Activated T-helper 1 cell treated with anti-CD3 and anti-CD28 coated beads, Interleukin-12 subunit alpha, Interleukin-12 subunit beta, Interleukin-2, Interleukin-4 antibody, amounts not matched to agents 30 ng/mL and 10 ng/mL and 1 ng/mL, durations not matched to agents 14 hours and 24 hours and 36 hours (primary cell): Measurements from ENCODE around the gene TBL1XR1. TPM values are rescaled to one million over a fixed set of nuclear protein-coding genes. Genes with fewer than 3 reads are reported as not detected.
"Not testable (repeated sequence)": the region's sequence is repeated elsewhere in the genome, so short reads cannot be mapped to it uniquely, and the experiment has no call there.

ENCODE experiments used
- DNase-seq: peaks from one replicate; pipeline ENCODE4 v3.0.0; 2021; ENCODE audit warnings: low spot score
- H3K27ac Mint-ChIP-seq: one replicate; pipeline ENCODE4 v1.8.0; 2021; ENCODE audit warnings: mild to moderate bottlenecking, mixed read lengths
- H3K27me3 Mint-ChIP-seq: one replicate; pipeline ENCODE4 v1.8.0; 2022; ENCODE audit warnings: mild to moderate bottlenecking, moderate library complexity, mixed read lengths; ENCODE audit not compliant: insufficient read depth
- H3K36me3 Mint-ChIP-seq: one replicate; pipeline ENCODE4 v1.8.0; 2021; ENCODE audit warnings: low read depth, mixed read lengths
- H3K4me1 Mint-ChIP-seq: one replicate; pipeline ENCODE4 v1.8.0; 2021; ENCODE audit warnings: low read depth, mixed read lengths
- H3K4me3 Mint-ChIP-seq: one replicate; pipeline ENCODE4 v1.8.0; 2021; ENCODE audit warnings: mild to moderate bottlenecking, moderate library complexity, mixed read lengths
- H3K9me3 Mint-ChIP-seq: one replicate; pipeline ENCODE4 v1.8.0; 2021; ENCODE audit warnings: mixed read lengths
- intact Hi-C: fragments of 100-400 bp; cut with micrococcal nuclease; formaldehyde crosslinking; loops from one replicate; pipeline ENCODE4 v1.15.1; 2024
- total RNA-seq: library from RNA; stranded (reverse); gene quantifications from 2 replicates; pipeline ENCODE4 v1.2.3, GENCODE V29; 2022

TBL1XR1 gene
- total RNA-seq, 1 donor from 2014 or later = 190 TPM

GRCh38 chr3:177141899-177142646 is 55.2 kb downstream of the TBL1XR1 start:
- no peaks in the 10 kb centered on the region for H3K27me3 Mint-ChIP-seq
- peaks cover 77% of the 10 kb centered on the region for H3K4me1 Mint-ChIP-seq
- peak overlapping the region; percentile 80 for H3K27ac Mint-ChIP-seq
- no peak for DNase-seq
- peaks cover 27% of the 10 kb centered on the region for H3K36me3 Mint-ChIP-seq
- intact Hi-C loops = loop anchor here (1.0 to 2.0 kb wide), 2 partner anchors 54 to 85 kb away; no protein-coding TSS in a partner anchor
- peak overlapping the region; percentile 46 for H3K4me3 Mint-ChIP-seq
- H3K9me3 Mint-ChIP-seq = no peaks in the 10 kb centered on the region

- Mint-ChIP-seq H3K27ac (peak overlapping the region; percentile 80), H3K9me3 (no peaks in the 10 kb centered on the region), H3K4me3 (no peak overlapping the region), H3K27me3 (no peaks in the 10 kb centered on the region), H3K36me3 (peaks cover 28% of the 10 kb centered on the region), H3K4me1 (peaks cover 71% of the 10 kb centered on the region)
- intact Hi-C loops = loop anchor here (1.0 to 2.0 kb wide), 2 partner anchors 55 to 85 kb away; no protein-coding TSS in a partner anchor
- no peak for DNase-seq
Measured at GRCh38 chr3:177141471-177141870, 55.8 kb downstream of the TBL1XR1 start.

- not testable (repeated sequence) for H3K4me3 Mint-ChIP-seq, H3K27me3 Mint-ChIP-seq, DNase-seq, H3K9me3 Mint-ChIP-seq
- Mint-ChIP-seq H3K27ac (peak overlapping the region; percentile 41), H3K36me3 (peaks cover 26% of the 10 kb centered on the region), H3K4me1 (peaks cover 61% of the 10 kb centered on the region)
- intact Hi-C loops = loop anchor here (2.0 kb wide), 1 partner anchor 14 kb away; no protein-coding TSS in a partner anchor
Measured at GRCh38 chr3:177139220-177139619, 58.1 kb downstream of the TBL1XR1 start.

GRCh38 chr3:177137774-177138705 is 59.2 kb downstream of the TBL1XR1 start:
- H3K27ac Mint-ChIP-seq = peak overlapping the region; percentile 56
- no peaks in the 10 kb centered on the region for H3K27me3 Mint-ChIP-seq
- H3K4me1 Mint-ChIP-seq = peaks cover 59% of the 10 kb centered on the region
- H3K9me3 Mint-ChIP-seq = no peaks in the 10 kb centered on the region
- peaks cover 30% of the 10 kb centered on the region for H3K36me3 Mint-ChIP-seq
- H3K4me3 Mint-ChIP-seq = no peak overlapping the region
- no peak for DNase-seq
- intact Hi-C loops = loop anchor here (2.0 kb wide), 1 partner anchor 13 kb away; no protein-coding TSS in a partner anchor

- no peaks in the 10 kb centered on the region for H3K27me3 Mint-ChIP-seq
- DNase-seq = no peak
- peaks cover 56% of the 10 kb centered on the region for H3K4me1 Mint-ChIP-seq
- intact Hi-C loops = no loop called here
- no peak overlapping the region for H3K27ac Mint-ChIP-seq
- peaks cover 34% of the 10 kb centered on the region for H3K36me3 Mint-ChIP-seq
- H3K4me3 Mint-ChIP-seq = no peak overlapping the region
- H3K9me3 Mint-ChIP-seq = no peaks in the 10 kb centered on the region
Measured at GRCh38 chr3:177136741-177137140, 60.5 kb downstream of the TBL1XR1 start.

GRCh38 chr3:177135841-177136492 is 61.3 kb downstream of the TBL1XR1 start:
- Mint-ChIP-seq H3K27ac (no peak overlapping the region), H3K4me3 (no peak overlapping the region), H3K36me3 (peaks cover 33% of the 10 kb centered on the region), H3K27me3 (no peaks in the 10 kb centered on the region), H3K9me3 (no peaks in the 10 kb centered on the region), H3K4me1 (peaks cover 54% of the 10 kb centered on the region)
- DNase-seq = no peak
- intact Hi-C loops = no loop called here

GRCh38 chr3:177134816-177135210 is 62.5 kb downstream of the TBL1XR1 start:
- no peak for DNase-seq
- Mint-ChIP-seq H3K9me3 (no peaks in the 10 kb centered on the region), H3K27me3 (no peaks in the 10 kb centered on the region), H3K27ac (no peak overlapping the region), H3K4me1 (peaks cover 57% of the 10 kb centered on the region), H3K36me3 (peaks cover 36% of the 10 kb centered on the region), H3K4me3 (no peak overlapping the region)
- intact Hi-C loops = no loop called here

- Mint-ChIP-seq H3K4me1 (peaks cover 55% of the 10 kb centered on the region), H3K27ac (no peak overlapping the region), H3K9me3 (no peaks in the 10 kb centered on the region), H3K27me3 (no peaks in the 10 kb centered on the region), H3K4me3 (no peak overlapping the region), H3K36me3 (peaks cover 36% of the 10 kb centered on the region)
- no peak for DNase-seq
- intact Hi-C loops = no loop called here
Measured at GRCh38 chr3:177133860-177134815, 63.1 kb downstream of the TBL1XR1 start.

GRCh38 chr3:177131927-177132636 is 65.2 kb downstream of the TBL1XR1 start:
- intact Hi-C loops = no loop called here
- Mint-ChIP-seq H3K27me3 (no peaks in the 10 kb centered on the region), H3K4me1 (peaks cover 49% of the 10 kb centered on the region), H3K36me3 (peaks cover 35% of the 10 kb centered on the region), H3K27ac (no peak overlapping the region), H3K4me3 (no peak overlapping the region), H3K9me3 (no peaks in the 10 kb centered on the region)
- no peak for DNase-seq

GRCh38 chr3:177127008-177127407 is 70.3 kb downstream of the TBL1XR1 start:
- H3K27ac Mint-ChIP-seq = no peak overlapping the region
- DNase-seq = no peak
- H3K9me3 Mint-ChIP-seq = peaks cover 25% of the 10 kb centered on the region
- no peak overlapping the region for H3K4me3 Mint-ChIP-seq
- intact Hi-C loops = no loop called here
- H3K27me3 Mint-ChIP-seq = no peaks in the 10 kb centered on the region
- peaks cover 40% of the 10 kb centered on the region for H3K36me3 Mint-ChIP-seq
- peaks cover 59% of the 10 kb centered on the region for H3K4me1 Mint-ChIP-seq

- no peaks in the 10 kb centered on the region for H3K27me3 Mint-ChIP-seq
- H3K36me3 Mint-ChIP-seq = peaks cover 42% of the 10 kb centered on the region
- peaks cover 61% of the 10 kb centered on the region for H3K4me1 Mint-ChIP-seq
- H3K9me3 Mint-ChIP-seq = peaks cover 25% of the 10 kb centered on the region
- no peak for DNase-seq
- intact Hi-C loops = no loop called here
- no peak overlapping the region for H3K27ac Mint-ChIP-seq
- no peak overlapping the region for H3K4me3 Mint-ChIP-seq
Measured at GRCh38 chr3:177126015-177126773, 71.1 kb downstream of the TBL1XR1 start.
